GM19438 (cell line): Measurements from ENCODE around the gene TBX6.
"Not testable (repeated sequence)": the region's sequence is repeated elsewhere in the genome, so short reads cannot be mapped to it uniquely, and the experiment has no call there.

Experiments used
- ATAC-seq: cut with Tn5 transposase; IDR thresholded peaks from one replicate; pipeline ENCODE4 v1.9.1; 2021; ENCODE audit warnings: low read depth; ENCODE audit not compliant: unreplicated experiment

TBX6 gene

DNA sequence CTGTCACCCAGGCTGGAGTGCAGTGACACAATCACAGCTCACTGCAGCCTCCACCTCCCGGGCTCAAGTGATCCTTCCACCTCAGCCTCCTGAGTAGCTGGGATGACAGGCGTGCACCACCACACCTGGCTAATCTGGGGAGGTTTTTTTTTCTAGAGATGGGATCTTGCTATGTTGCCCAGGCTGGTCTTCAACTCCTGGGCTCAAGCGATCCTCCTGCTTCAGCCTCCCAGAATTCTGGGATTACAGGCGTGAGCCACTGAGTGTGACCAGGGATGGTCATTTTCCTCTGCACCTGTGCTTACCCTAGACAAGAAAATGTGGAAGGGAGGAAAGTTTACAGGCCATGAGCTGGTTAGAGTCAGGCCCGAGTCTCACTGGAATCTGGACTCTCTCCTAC lies 51.0 kb downstream of the TBX6 start:
- ATAC-seq: not testable (repeated sequence)

DNA sequence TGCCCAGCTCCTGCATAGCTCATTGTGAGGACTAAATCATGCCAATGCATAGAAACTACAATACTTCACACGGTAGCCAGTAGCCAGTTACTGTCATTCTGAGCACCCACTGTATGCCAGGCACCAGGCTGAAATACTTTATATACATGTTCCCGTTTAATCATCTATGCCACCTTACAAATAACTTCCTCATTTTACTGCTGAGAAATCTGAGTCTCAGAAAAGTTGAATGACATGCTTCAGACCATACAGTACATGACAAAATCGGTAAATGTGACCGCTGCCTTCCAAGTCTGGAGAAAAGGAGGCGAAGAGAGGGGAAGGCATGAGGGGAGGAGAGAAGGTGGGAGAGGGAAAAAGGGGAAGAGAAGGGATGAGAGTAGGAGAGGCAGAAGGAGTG lies 51.5 kb downstream of the TBX6 start:
- no peak for ATAC-seq
